ENCODE data around the gene OR8B12.

Gene OR8B12

DNA sequence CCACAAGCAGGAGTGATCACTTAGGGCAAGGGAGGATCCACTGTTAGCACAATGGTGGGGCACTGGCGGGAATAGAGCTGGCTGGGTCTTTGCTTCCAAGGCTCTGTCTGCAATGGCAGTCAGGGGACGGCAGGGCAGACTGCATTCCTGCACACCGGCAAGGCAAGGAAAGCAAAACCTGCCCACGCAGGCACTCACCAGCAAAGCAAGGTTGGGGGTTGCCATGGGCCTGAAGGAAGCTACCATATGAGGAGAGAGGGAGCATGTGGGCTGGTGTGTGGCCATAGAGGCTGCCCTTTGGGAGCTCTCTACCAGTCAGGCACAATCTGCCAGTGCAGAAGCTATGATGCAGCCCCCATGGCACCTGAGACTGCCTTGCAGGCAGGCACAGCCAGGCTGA, 33.2 kb downstream of the OR8B12 start:
- TF ChIP-seq, protein P1, sequence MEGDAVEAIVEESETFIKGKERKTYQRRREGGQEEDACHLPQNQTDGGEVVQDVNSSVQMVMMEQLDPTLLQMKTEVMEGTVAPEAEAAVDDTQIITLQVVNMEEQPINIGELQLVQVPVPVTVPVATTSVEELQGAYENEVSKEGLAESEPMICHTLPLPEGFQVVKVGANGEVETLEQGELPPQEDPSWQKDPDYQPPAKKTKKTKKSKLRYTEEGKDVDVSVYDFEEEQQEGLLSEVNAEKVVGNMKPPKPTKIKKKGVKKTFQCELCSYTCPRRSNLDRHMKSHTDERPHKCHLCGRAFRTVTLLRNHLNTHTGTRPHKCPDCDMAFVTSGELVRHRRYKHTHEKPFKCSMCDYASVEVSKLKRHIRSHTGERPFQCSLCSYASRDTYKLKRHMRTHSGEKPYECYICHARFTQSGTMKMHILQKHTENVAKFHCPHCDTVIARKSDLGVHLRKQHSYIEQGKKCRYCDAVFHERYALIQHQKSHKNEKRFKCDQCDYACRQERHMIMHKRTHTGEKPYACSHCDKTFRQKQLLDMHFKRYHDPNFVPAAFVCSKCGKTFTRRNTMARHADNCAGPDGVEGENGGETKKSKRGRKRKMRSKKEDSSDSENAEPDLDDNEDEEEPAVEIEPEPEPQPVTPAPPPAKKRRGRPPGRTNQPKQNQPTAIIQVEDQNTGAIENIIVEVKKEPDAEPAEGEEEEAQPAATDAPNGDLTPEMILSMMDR (IDR thresholded peaks at IDR 0.05; ENCODE audit: low read depth, low read length): no peak
- Histone ChIP-seq H3K27me3 (ENCODE audit: insufficient read depth, low read depth, severe bottlenecking) (peaks cover 10% of the 10 kb centered on the region), H3K27ac (no peak overlapping the region), H3K4me3 (ENCODE audit: low read depth, low read length) (no peak overlapping the region), H3K36me3 (no peaks in the 10 kb centered on the region), H3K9me3 (ENCODE audit: severe bottlenecking) (no peaks in the 10 kb centered on the region)
- no peak for DNase-seq

DNA sequence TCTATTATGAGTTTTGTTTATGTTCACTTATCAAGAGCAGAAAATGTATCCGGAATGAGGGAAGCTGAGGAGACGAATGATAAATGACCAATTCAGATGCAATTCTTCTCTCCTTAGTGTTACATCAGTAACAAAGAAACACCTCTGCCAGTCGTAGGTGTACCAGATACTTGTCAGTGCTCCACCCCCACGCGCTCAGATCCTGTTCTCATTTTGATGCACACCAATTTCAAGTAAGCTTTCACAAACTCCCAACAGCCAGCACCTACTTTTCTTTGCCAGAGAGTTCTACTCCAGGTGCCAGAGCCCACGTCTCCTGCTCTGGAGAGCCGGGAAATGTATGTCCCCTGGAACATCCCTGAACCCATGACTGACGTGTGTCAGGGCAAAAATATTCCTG, 43.7 kb downstream of the OR8B12 start:
- H3K27me3 ChIP-seq (ENCODE audit: insufficient read depth, low read depth, severe bottlenecking): peaks cover 8% of the 10 kb centered on the region
- no peaks in the 10 kb centered on the region for H3K9me3 ChIP-seq (ENCODE audit: severe bottlenecking)
- H3K27ac ChIP-seq: no peak overlapping the region
- TF ChIP-seq, protein P1 (IDR thresholded peaks at IDR 0.05; ENCODE audit: low read depth, low read length): no peak
- H3K36me3 ChIP-seq: no peaks in the 10 kb centered on the region
- H3K4me3 ChIP-seq (ENCODE audit: low read depth, low read length): no peak overlapping the region
- DNase-seq: no peak

DNA sequence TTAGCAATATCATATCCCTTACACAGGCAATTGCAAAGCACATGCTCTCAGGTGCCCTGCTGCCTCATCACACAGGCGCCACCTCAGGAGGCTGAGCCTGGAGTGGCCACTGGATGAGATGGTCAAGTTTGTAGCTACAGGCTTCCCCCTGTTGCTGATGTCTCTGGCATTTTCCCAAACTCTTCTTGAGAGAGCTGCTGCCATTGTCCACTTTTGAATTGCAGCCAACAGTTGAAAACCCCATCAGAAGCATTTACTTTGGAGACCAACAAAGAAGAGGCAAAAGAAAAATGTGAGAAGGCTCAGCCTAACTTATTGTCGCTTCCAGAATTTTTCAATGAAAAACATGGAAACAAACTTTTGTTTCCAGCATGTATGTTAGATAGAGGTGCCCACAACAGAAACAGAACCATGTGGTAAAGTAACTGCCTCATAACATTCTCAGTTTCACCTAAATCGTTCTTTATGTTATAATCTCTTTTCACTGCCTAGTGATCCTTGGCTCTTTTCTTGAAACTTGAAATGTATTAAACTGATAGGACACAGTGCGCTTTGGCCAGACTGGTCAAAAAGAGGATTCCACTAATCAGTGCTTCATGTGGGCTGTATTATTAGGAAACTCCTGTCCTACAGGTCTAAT, 50.3 kb downstream of the OR8B12 start:
- DNase-seq: no peak
- TF ChIP-seq, protein P1 (IDR thresholded peaks at IDR 0.05; ENCODE audit: low read depth, low read length): no peak
- H3K9me3 ChIP-seq (ENCODE audit: severe bottlenecking): no peaks in the 10 kb centered on the region
- H3K4me3 ChIP-seq (ENCODE audit: low read depth, low read length): no peak overlapping the region
- no peaks in the 10 kb centered on the region for H3K36me3 ChIP-seq
- no peak overlapping the region for H3K27ac ChIP-seq
- no peaks in the 10 kb centered on the region for H3K27me3 ChIP-seq (ENCODE audit: insufficient read depth, low read depth, severe bottlenecking)

Data from WERI-Rb-1 (cell line).